PC-9 (cell line): Measurements from ENCODE around the gene MBNL2. TPM values are rescaled to one million over a fixed set of nuclear protein-coding genes. Genes with fewer than 3 reads are reported as not detected.

Experiments
- BruUV-seq: library from RNA; stranded (reverse); fragments of 400-500 nt; replicated peaks from 2 replicates; lab custom pipeline; 2021; lab: Mats Ljungman, UMichigan
- CTCF ChIA-PET: fragments of 300-600 bp; sonication (Branson Sonifier 250); formaldehyde crosslinking; loops from one replicate; lab custom pipeline; 2022; ENCODE audit warnings: antibody characterized with exemption; lab: Charles Lee
- POLR2A ChIA-PET: fragments of 300-600 bp; sonication (Branson Sonifier 250); formaldehyde crosslinking; loops from one replicate; lab custom pipeline; 2022; ENCODE audit warnings: antibody characterized with exemption; ENCODE audit not compliant: unreplicated experiment; lab: Charles Lee
- DNase-seq, 2 experiments: peaks; one replicate each; pipeline versions ENCODE4 v3.0.0 to v3.0.0-alpha.2; 2015 to 2022; ENCODE audit warnings: mixed read lengths in 1 of 2
- H2AFZ ChIP-seq: fragments of 200-600 bp; sonication (generic); 2 replicates; pipeline ENCODE4 v1.8.1; 2017; ENCODE audit warnings: antibody characterized with exemption
- H3F3A ChIP-seq: fragments of 200-600 bp; sonication (generic); 2 replicates; pipeline ENCODE4 v1.8.1; 2017; ENCODE audit warnings: antibody characterized with exemption, mild to moderate bottlenecking, low read depth; ENCODE audit not compliant: insufficient read depth
- H3K27ac ChIP-seq: fragments of 200-600 bp; sonication (generic); 2 replicates; pipeline ENCODE4 v1.6.1; 2016; ENCODE audit warnings: mixed run types
- H3K27me3 ChIP-seq: fragments of 200-600 bp; sonication (generic); 2 replicates; pipeline ENCODE4 v1.6.1; 2016; ENCODE audit warnings: low read depth, mixed run types; ENCODE audit not compliant: insufficient read depth
- H3K36me3 ChIP-seq: fragments of 200-600 bp; sonication (generic); 2 replicates; pipeline ENCODE4 v1.6.1; 2016; ENCODE audit warnings: low read depth, mixed run types
- H3K4me1 ChIP-seq: fragments of 200-600 bp; sonication (generic); replicated peaks from 2 replicates; pipeline ENCODE4 v1.6.1; 2016; ENCODE audit warnings: mixed run types; ENCODE audit not compliant: insufficient read depth
- H3K4me2 ChIP-seq: fragments of 200-600 bp; sonication (generic); 2 replicates; pipeline ENCODE4 v1.6.1; 2017; ENCODE audit warnings: mixed run types
- H3K4me3 ChIP-seq: fragments of 200-600 bp; sonication (generic); 2 replicates; pipeline ENCODE4 v1.6.1; 2016; ENCODE audit warnings: mixed run types
- H3K79me2 ChIP-seq: fragments of 200-600 bp; sonication (generic); 2 replicates; pipeline ENCODE4 v1.6.1; 2017; ENCODE audit warnings: low read depth, mixed run types
- H3K9me2 ChIP-seq: fragments of 200-600 bp; sonication (generic); 2 replicates; pipeline ENCODE4 v1.8.1; 2017; ENCODE audit warnings: mild to moderate bottlenecking; ENCODE audit not compliant: insufficient read depth
- H3K9me3 ChIP-seq: fragments of 200-600 bp; sonication (generic); 2 replicates; pipeline ENCODE4 v1.8.1; 2016; ENCODE audit warnings: low read depth; ENCODE audit not compliant: insufficient read depth
- H4K20me1 ChIP-seq: fragments of 200-600 bp; sonication (generic); 2 replicates; pipeline ENCODE4 v1.8.1; 2017; ENCODE audit not compliant: insufficient read depth
- CTCF ChIP-seq: fragments of 200-600 bp; sonication (generic); conservative IDR thresholded peaks from 2 replicates; pipeline ENCODE4 v1.6.1; 2017; ENCODE audit warnings: mixed run types, antibody characterized with exemption, mild to moderate bottlenecking, moderate library complexity
- EZH2 ChIP-seq: fragments of 200-600 bp; sonication (generic); IDR thresholded peaks from 2 replicates; pipeline ENCODE4 v1.8.0; 2017; ENCODE audit warnings: antibody characterized with exemption, low read depth
- intact Hi-C: fragments of 100-400 bp; cut with micrococcal nuclease; formaldehyde crosslinking; loops from one replicate; pipeline ENCODE4 v1.10.0; 2022; ENCODE audit not compliant: unreplicated experiment
- total RNA-seq: library from RNA; stranded (reverse); gene quantifications from 2 replicates; pipeline ENCODE4 v1.2.3, GENCODE V29; 2021

MBNL2 gene
- total RNA-seq, 1 experiment from 2014 or later = 91.3 TPM

GRCh38 chr13:97231118-97231828 lies 9.1 kb downstream of the MBNL2 start:
- TF ChIP-seq CTCF (no peak), EZH2 (no peak)
- no peak overlapping the region for H3K4me2 ChIP-seq
- peaks cover 97% of the 10 kb centered on the region for H3K79me2 ChIP-seq
- peaks cover 12% of the 10 kb centered on the region; the same call in 1 of the 2 replicates for H3F3A ChIP-seq
- no TSS peak for BruUV-seq
- H3K36me3 ChIP-seq = peaks cover 70% of the 10 kb centered on the region
- POLR2A ChIA-PET = interaction anchor here (0.7 kb wide), 1 partner anchor 1156 kb away, joined by 4 read pairs; no protein-coding TSS in a partner anchor
- peaks cover 84% of the 10 kb centered on the region for H4K20me1 ChIP-seq
- no peak overlapping the region for H3K27ac ChIP-seq
- H2AFZ ChIP-seq = no peak overlapping the region
- DNase-seq = no peak
- H3K9me2 ChIP-seq = no peaks in the 10 kb centered on the region
- H3K27me3 ChIP-seq = no peaks in the 10 kb centered on the region
- no peak overlapping the region for H3K4me3 ChIP-seq
- CTCF ChIA-PET = no interaction called here
- no peaks in the 10 kb centered on the region for H3K9me3 ChIP-seq
- H3K4me1 ChIP-seq = peaks cover 28% of the 10 kb centered on the region
- intact Hi-C loops = no loop called here

GRCh38 chr13:97231829-97232196 lies 9.7 kb downstream of the MBNL2 start:
- DNase-seq = no peak
- TF ChIP-seq CTCF (no peak), EZH2 (no peak)
- H3K4me3 ChIP-seq = no peak overlapping the region
- CTCF ChIA-PET = no interaction called here
- H3K4me2 ChIP-seq = no peak overlapping the region
- H3K9me2 ChIP-seq = no peaks in the 10 kb centered on the region
- POLR2A ChIA-PET = interaction anchor here (0.7 kb wide), 1 partner anchor 1157 kb away, joined by 4 read pairs; no protein-coding TSS in a partner anchor
- peaks cover 97% of the 10 kb centered on the region for H3K79me2 ChIP-seq
- no peak overlapping the region for H3K27ac ChIP-seq
- peaks cover 70% of the 10 kb centered on the region for H3K36me3 ChIP-seq
- intact Hi-C loops = no loop called here
- no TSS peak for BruUV-seq
- no peak overlapping the region for H2AFZ ChIP-seq
- peaks cover 22% of the 10 kb centered on the region for H3K4me1 ChIP-seq
- peaks cover 12% of the 10 kb centered on the region; the same call in 1 of the 2 replicates for H3F3A ChIP-seq
- peaks cover 83% of the 10 kb centered on the region for H4K20me1 ChIP-seq
- H3K9me3 ChIP-seq = no peaks in the 10 kb centered on the region
- H3K27me3 ChIP-seq = no peaks in the 10 kb centered on the region

DNA sequence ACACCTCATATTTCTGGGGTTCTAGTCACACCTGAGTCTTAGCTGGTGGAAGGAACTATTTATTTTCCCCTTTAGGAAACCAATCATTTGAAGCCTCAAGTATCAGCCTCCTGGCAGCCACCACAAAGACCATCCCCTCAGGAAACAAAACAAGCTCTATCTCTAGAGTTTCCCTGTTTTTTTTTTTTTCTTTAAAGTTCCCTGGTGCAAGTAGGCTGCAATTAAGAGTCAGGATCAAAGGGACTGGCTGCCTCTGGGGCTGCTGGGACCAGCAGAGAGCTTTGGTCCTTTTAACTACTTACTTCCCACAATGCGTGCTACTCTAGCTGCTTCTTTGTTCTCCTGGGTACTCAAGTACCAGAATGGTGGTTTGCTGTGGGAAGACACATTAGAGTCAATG lies 11.4 kb downstream of the MBNL2 start:
- H3K79me2 ChIP-seq = peaks cover 97% of the 10 kb centered on the region
- no peak overlapping the region for H3K4me3 ChIP-seq
- intact Hi-C loops = no loop called here
- H3F3A ChIP-seq = peaks cover 16% of the 10 kb centered on the region; the same call in 1 of the 2 replicates
- no peaks in the 10 kb centered on the region for H3K9me3 ChIP-seq
- H3K4me1 ChIP-seq = peaks cover 12% of the 10 kb centered on the region; the same call in 1 of the 2 replicates
- no peak for DNase-seq
- POLR2A ChIA-PET = interaction anchor here (0.6 kb wide), 1 partner anchor 12 kb away, joined by 3 read pairs; no protein-coding TSS in a partner anchor
- peaks cover 86% of the 10 kb centered on the region for H4K20me1 ChIP-seq
- H3K4me2 ChIP-seq = no peak overlapping the region
- TF ChIP-seq EZH2 (no peak), CTCF (no peak)
- no peak overlapping the region for H3K27ac ChIP-seq
- peaks cover 67% of the 10 kb centered on the region for H3K36me3 ChIP-seq
- H3K27me3 ChIP-seq = no peaks in the 10 kb centered on the region
- CTCF ChIA-PET = interaction anchor here (0.6 kb wide), 2 partner anchors 9 to 26 kb away, joined by 3 to 8 read pairs; no protein-coding TSS in a partner anchor
- no TSS peak for BruUV-seq
- H3K9me2 ChIP-seq = no peaks in the 10 kb centered on the region
- no peak overlapping the region for H2AFZ ChIP-seq
